ENCODE measurements around the gene PIF1.

PIF1 gene

DNA sequence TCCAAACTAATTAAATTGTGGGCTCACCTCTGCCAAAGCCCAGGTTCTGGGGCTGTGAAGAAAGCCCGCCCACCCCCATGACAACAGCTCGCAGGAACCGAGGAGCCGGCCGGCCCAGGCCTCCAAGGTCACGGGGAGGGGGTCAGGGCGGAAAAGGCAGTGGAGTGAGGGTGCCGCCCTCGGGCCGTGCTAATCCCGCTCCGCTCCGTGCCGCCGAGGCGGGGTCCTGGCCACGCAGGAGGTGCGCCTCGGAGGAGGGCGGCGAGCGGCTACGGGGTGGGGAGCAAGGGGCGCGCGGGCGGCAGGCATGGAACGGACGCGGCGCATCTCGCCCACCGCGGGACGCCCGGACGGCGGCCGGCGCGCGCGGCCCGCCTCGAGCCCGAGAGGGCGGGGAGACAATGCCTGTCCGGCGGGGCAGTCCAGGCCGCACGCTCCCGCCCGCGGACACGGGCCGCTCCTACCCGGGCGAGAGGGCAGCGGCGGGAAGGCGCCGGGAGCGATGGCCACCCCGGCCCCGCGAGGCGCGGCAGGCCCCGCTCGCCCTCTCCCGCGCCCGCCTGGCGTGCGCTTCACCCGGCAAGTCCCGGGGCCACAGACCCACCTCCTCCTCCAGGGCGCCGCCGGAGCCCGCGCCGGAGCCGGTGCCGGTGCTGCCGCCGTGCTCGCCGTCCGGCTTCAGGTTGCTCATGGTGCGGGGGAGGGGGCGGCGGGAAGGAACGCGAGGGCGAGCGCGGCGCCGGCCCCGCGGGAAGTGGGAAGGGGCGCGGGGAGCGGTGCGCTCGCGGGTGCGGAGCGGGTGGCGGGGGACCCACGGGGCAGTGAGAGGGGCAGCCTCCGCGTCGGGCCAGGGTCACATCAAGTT lies 50.6 kb downstream of the PIF1 start:
- no peak for DNase-seq (ENCODE audit: low spot score)

DNA sequence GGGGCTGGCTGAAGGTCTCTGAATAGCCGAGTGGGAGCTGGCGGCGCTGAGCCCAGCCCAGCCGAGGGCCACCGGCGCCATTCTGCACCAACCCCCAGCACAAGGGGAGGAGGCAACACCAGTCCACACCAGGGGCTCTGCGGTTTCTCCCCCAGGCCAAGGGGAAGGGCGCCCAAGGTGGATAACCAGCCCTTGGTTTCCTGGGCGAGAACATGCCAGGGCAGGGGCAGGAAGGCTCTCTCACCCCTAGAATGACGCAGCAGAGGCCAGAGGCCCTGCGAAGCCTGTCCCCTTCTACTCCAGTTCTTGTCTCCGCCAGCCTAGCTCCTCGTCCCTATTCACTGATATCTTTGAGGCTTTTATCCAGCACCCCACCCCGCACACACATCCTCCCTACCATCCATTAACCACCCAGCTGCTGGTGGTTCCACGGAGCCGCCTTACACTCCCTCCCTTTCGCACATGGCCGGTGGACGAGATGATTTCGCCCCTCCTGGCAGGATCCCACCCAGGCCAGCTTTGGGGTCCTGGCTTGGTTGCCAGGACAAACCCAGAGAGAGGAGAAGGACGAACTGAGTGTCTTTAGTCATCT lies 51.3 kb downstream of the PIF1 start:
- no peak for DNase-seq (ENCODE audit: low spot score)

DNA sequence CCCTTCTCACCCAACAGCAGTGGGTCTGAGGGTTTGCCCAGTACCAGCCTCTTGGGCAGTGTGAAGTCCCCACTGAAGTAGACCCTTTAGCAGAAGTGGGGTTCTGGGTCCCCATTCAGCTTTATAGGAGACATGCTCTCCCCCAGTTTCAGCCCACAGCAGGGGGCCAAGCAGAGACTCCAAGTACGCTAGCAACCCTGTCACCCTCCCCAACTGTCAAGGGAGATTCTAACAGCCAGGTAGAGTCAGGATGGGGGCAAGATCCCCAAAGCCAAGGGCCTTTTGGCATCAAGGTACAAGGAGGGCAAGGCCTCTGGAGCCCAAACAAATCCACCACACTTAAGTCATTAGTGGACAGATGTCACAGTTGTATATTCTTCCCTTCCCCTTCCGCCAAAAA lies 51.8 kb downstream of the PIF1 start:
- DNase-seq (ENCODE audit: low spot score) = no peak

DNA sequence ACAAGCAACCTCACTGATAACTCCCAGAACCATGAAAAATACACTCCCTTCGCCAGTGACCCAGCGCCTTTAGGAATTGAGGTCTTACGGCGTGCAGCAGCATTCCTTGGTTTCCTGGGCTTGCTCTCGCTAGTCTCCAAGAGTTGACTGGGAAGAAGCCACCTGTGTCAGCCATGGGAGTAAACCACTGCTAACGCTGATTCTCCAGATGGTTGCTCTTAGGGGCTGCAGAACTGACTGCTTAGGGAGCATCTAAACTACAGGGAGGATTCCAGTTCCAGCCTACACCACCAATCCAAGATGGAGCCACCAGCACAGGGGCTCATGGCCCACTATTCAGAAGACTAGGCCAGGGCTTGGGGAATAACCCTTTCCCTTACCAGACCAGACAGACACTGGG lies 52.5 kb downstream of the PIF1 start:
- DNase-seq (ENCODE audit: low spot score) = no peak

DNA sequence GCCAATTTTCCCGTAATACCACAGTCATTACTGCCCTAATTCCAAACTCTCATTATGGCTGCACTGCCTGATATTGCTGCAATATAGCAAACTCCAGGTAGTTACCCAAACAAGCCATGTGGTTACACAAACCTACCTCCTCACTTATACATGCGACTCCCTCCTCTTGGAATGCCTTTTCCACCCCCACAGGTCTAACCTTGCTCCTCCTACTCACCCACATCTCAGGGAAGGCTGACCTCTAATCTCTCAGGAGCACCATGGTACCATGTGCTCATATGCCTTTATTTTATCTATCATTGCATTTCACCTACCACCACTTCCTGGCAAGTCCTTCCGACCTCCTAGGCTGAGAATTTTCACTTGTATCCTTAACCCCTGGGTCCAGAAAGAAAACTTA lies 53.0 kb downstream of the PIF1 start:
- no peak for DNase-seq (ENCODE audit: low spot score)

DNA sequence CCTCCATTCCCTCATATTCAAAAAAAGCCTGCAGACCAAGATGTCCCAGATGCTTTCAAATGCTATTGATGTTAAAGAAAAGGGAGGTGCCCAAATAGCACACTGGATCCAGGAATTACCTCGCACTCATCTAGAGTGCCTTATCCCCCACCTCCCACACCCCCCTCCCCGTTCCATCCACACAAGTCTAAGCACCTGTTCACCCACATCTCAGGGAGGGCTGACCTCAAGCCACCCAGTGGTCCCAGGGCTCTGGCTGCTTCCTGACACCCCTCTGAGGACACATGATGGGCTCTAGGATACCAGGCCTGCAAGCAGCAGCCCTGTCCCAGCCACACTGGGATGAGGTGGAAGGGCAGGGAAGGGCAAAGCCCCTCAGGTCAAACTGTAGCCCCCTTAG lies 54.8 kb downstream of the PIF1 start:
- DNase-seq (ENCODE audit: low spot score) = no peak

DNA sequence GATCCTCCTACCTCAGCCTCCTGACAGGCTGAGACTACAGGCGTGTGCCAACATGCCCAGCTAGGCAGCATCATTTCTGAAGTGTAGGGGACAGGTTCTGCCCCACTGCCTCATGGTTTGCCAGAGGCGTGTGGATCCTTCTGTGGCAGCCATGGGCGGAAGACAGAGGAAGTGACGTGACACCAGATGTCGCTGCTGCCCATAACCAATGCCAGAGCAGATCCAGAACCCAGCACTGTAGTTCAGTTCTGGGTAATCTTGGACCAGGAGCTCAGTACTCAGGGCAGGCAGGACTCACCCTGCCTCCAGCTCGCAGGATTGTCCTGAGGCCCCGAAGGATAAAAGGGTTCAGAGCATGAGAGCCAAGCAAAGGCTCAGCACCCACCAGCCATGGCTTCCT lies 58.2 kb downstream of the PIF1 start:
- no peak for DNase-seq (ENCODE audit: low spot score)

DNA sequence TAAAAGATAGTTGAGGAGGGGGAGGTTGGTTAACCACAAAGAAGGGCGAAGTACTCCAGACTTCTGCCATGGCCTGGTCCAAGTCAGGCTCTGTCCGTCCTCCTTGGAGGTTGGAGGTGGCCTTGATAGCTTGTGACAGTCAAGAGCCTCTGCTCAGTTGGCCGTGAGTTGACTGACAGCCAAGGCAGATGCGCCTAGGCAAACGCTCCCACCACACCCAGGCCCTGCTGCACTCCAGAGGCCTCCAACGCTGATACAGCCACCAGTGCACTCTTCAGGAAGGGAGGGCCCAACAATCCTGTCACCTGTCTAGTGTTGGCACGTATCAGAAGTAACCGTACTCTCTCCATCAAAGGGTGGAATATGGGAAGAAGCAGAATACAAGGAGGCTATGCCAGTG lies 59.4 kb downstream of the PIF1 start:
- no peak for DNase-seq (ENCODE audit: low spot score)

All from SK-N-DZ (cell line).